Esophagus muscularis mucosa (tissue), 3 donors: ENCODE data around the gene NOG.

Experiments
- CTCF ChIP-seq, 3 experiments: fragments of 200-600 bp in 2 of 3; fragments of 450-650 bp in 1 of 3; sonication (generic) in 2 of 3; IDR thresholded peaks; one replicate each; pipeline ENCODE4 v1.5.1; 2017 to 2019; ENCODE audit warnings: antibody characterized with exemption in 3 of 3, mild to moderate bottlenecking in 2 of 3, moderate library complexity in 1 of 3
- EP300 ChIP-seq: sonication (generic); formaldehyde crosslinking; IDR thresholded peaks from one replicate; pipeline ENCODE4 v1.6.1; 2017; ENCODE audit warnings: antibody characterized with exemption

- no peak for TF ChIP-seq CTCF (IDR thresholded peaks at IDR 0.05)
- no peak for TF ChIP-seq EP300
Observed at GRCh38 chr17:56600256-56600655, 6.8 kb downstream of the NOG start.
